Prostate gland (tissue), 2 donors: Measurements from ENCODE around the gene LGALS3BP.

Source experiments
- POLR2AphosphoS5 ChIP-seq: sonication (generic); formaldehyde crosslinking; IDR thresholded peaks from one replicate; pipeline ENCODE4 v1.6.1; 2017; ENCODE audit warnings: antibody characterized with exemption
- TF ChIP-seq, protein P1 (sequence below), 4 experiments: fragments of 200-600 bp in 2 of 4; fragments of 450-650 bp in 2 of 4; sonication (generic) in 2 of 4; IDR thresholded peaks; 1 replicate in 3 of 4; 2 replicates in 1 of 4; pipeline ENCODE4 v1.5.1; 2016 to 2019; ENCODE audit warnings: antibody characterized with exemption in 4 of 4, mild to moderate bottlenecking in 2 of 4, moderate library complexity in 2 of 4

- no peak for TF ChIP-seq POLR2AphosphoS5
- TF ChIP-seq, protein P1, sequence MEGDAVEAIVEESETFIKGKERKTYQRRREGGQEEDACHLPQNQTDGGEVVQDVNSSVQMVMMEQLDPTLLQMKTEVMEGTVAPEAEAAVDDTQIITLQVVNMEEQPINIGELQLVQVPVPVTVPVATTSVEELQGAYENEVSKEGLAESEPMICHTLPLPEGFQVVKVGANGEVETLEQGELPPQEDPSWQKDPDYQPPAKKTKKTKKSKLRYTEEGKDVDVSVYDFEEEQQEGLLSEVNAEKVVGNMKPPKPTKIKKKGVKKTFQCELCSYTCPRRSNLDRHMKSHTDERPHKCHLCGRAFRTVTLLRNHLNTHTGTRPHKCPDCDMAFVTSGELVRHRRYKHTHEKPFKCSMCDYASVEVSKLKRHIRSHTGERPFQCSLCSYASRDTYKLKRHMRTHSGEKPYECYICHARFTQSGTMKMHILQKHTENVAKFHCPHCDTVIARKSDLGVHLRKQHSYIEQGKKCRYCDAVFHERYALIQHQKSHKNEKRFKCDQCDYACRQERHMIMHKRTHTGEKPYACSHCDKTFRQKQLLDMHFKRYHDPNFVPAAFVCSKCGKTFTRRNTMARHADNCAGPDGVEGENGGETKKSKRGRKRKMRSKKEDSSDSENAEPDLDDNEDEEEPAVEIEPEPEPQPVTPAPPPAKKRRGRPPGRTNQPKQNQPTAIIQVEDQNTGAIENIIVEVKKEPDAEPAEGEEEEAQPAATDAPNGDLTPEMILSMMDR (IDR thresholded peaks at IDR 0.05): no peak
These were observed 42.8 kb upstream of the LGALS3BP start for GRCh38 chr17:79022507-79022991.
